Uterus (tissue), 4 donors: ENCODE measurements around the gene MSI2. TPM values are rescaled to one million over a fixed set of nuclear protein-coding genes. Genes with fewer than 3 reads are reported as not detected.

Source experiments
- DNase-seq, 2 donors: peaks; one replicate each; pipeline ENCODE4 v3.0.0-alpha.2; 2019 to 2020
- H3K27ac ChIP-seq, 2 donors: fragments of 200-600 bp; sonication (generic); 1 replicate in 1 of 2; 2 replicates in 1 of 2; pipeline ENCODE4 v1.5.1; 2016 to 2018
- H3K27me3 ChIP-seq, 2 donors: fragments of 200-600 bp; sonication (generic); one replicate each; pipeline ENCODE4 v1.5.1; 2018 to 2019; ENCODE audit warnings: control low read depth in 1 of 2
- H3K36me3 ChIP-seq, 2 donors: fragments of 200-600 bp; sonication (generic); one replicate each; pipeline ENCODE4 v1.5.1; 2019; ENCODE audit warnings: control low read depth in 1 of 2
- H3K4me1 ChIP-seq, 2 donors: fragments of 200-600 bp; sonication (generic); one replicate each; pipeline ENCODE4 v1.5.1; 2018 to 2019; ENCODE audit warnings: control low read depth in 1 of 2
- H3K4me3 ChIP-seq, 2 donors: fragments of 200-600 bp; sonication (generic); 1 replicate in 1 of 2; 2 replicates in 1 of 2; pipeline ENCODE4 v1.5.1; 2018 to 2019; ENCODE audit warnings: mild to moderate bottlenecking in 1 of 2
- H3K9me3 ChIP-seq, 2 donors: fragments of 200-600 bp; sonication (generic); one replicate each; pipeline ENCODE4 v1.5.1; 2019; ENCODE audit warnings: control low read depth in 1 of 2
- CTCF ChIP-seq, 4 experiments: fragments of 200-600 bp in 2 of 4; fragments of 450-650 bp in 2 of 4; sonication (generic) in 2 of 4; IDR thresholded peaks; one replicate each; pipeline ENCODE4 v1.5.1; 2016 to 2019; ENCODE audit warnings: antibody characterized with exemption in 4 of 4, mild to moderate bottlenecking in 2 of 4, moderate library complexity in 1 of 4
- POLR2A ChIP-seq, 2 donors: fragments of 450-650 bp; IDR thresholded peaks; one replicate each; pipeline ENCODE4 v1.6.1; 2016; ENCODE audit warnings: antibody characterized with exemption in 2 of 2, mild to moderate bottlenecking in 1 of 2, moderate library complexity in 1 of 2
- intact Hi-C: fragments of 100-400 bp; cut with DNase I; formaldehyde crosslinking; loops from one replicate; pipeline ENCODE4 v1.15.1; 2023; ENCODE audit warnings: low total_unique reads
- total RNA-seq, 4 donors: library from RNA; depleted of rRNA in 3 of 4; stranded (reverse); fragments of >200 nt in 3 of 4; gene quantifications; one replicate each; pipeline versions ENCODE4 v1.1.0 to v1.2.4, GENCODE V29; 2014 to 2023
- donor health status: DM: yes; HTN: yes; CAD: no.

Gene MSI2
- total RNA-seq, 4 donors from 2014 or later: 13.2 to 60.8 (median 44.5) TPM

- TF ChIP-seq POLR2A (IDR thresholded peaks at IDR 0.05) (no peak), CTCF (IDR thresholded peaks at IDR 0.05) (no peak)
- no peak overlapping the region for H3K27ac ChIP-seq
Measured at GRCh38 chr17:57290981-57291380, 34.7 kb downstream of the MSI2 start.

GRCh38 chr17:57292091-57292490 lies 35.8 kb downstream of the MSI2 start:
- intact Hi-C loops: no loop called here
- no peak for TF ChIP-seq CTCF (IDR thresholded peaks at IDR 0.05)
- no peak for TF ChIP-seq POLR2A (IDR thresholded peaks at IDR 0.05)
- H3K36me3 ChIP-seq: no peaks in the 10 kb centered on the region
- no peaks in the 10 kb centered on the region for H3K27me3 ChIP-seq
- H3K9me3 ChIP-seq: no peaks in the 10 kb centered on the region
- DNase-seq: no peak
- H3K4me1 ChIP-seq: peaks cover 0 to 6% of the 10 kb centered on the region in 2 donors
- H3K4me3 ChIP-seq: no peak overlapping the region
- no peak overlapping the region for H3K27ac ChIP-seq

More at GRCh38 chr17:57290981-57291380, 34.7 kb downstream of the MSI2 start:
- Histone ChIP-seq H3K4me1 (peaks cover 0 to 6% of the 10 kb centered on the region in 2 donors), H3K4me3 (no peak overlapping the region), H3K36me3 (no peaks in the 10 kb centered on the region), H3K27me3 (no peaks in the 10 kb centered on the region), H3K9me3 (no peaks in the 10 kb centered on the region)
- DNase-seq: no peak
- intact Hi-C loops: no loop called here

- H3K27me3 ChIP-seq: no peaks in the 10 kb centered on the region
- peaks cover 0 to 6% of the 10 kb centered on the region in 2 donors for H3K4me1 ChIP-seq
- no peak overlapping the region for H3K27ac ChIP-seq
- intact Hi-C loops: no loop called here
- H3K9me3 ChIP-seq: no peaks in the 10 kb centered on the region
- H3K36me3 ChIP-seq: no peaks in the 10 kb centered on the region
- TF ChIP-seq POLR2A (IDR thresholded peaks at IDR 0.05): no peak
- no peak for TF ChIP-seq CTCF (IDR thresholded peaks at IDR 0.05)
- no peak overlapping the region for H3K4me3 ChIP-seq
- DNase-seq: no peak
Measured at GRCh38 chr17:57293077-57293476, 36.8 kb downstream of the MSI2 start.

- Histone ChIP-seq H3K4me3 (no peak overlapping the region), H3K36me3 (no peaks in the 10 kb centered on the region), H3K27me3 (no peaks in the 10 kb centered on the region), H3K9me3 (no peaks in the 10 kb centered on the region), H3K27ac (no peak overlapping the region), H3K4me1 (no peaks in the 10 kb centered on the region)
- DNase-seq: no peak
- intact Hi-C loops: no loop called here
- no peak for TF ChIP-seq POLR2A (IDR thresholded peaks at IDR 0.05)
- TF ChIP-seq CTCF (IDR thresholded peaks at IDR 0.05): no peak
Measured at GRCh38 chr17:57294101-57294500, 37.8 kb downstream of the MSI2 start.

GRCh38 chr17:57294629-57295501 lies 38.5 kb downstream of the MSI2 start:
- no peaks in the 10 kb centered on the region for H3K9me3 ChIP-seq
- no peaks in the 10 kb centered on the region for H3K4me1 ChIP-seq
- DNase-seq: no peak
- H3K27ac ChIP-seq: no peak overlapping the region
- no peaks in the 10 kb centered on the region for H3K27me3 ChIP-seq
- H3K36me3 ChIP-seq: no peaks in the 10 kb centered on the region
- intact Hi-C loops: no loop called here
- TF ChIP-seq POLR2A (IDR thresholded peaks at IDR 0.05): no peak
- TF ChIP-seq CTCF (IDR thresholded peaks at IDR 0.05): no peak
- H3K4me3 ChIP-seq: no peak overlapping the region
